NCI-H2196 treated with DMSO at 0.1 percent for 48 hours (cell line): ENCODE data around the gene MRPL19.
"Not testable (repeated sequence)": the region's sequence is repeated elsewhere in the genome, so short reads cannot be mapped to it uniquely, and the experiment has no call there.

ENCODE experiments used
- DNase-seq: peaks from one replicate; lab custom pipeline; 2025; ENCODE audit not compliant: unreplicated experiment; lab: John Stamatoyannopoulos, UW

MRPL19 gene

DNA sequence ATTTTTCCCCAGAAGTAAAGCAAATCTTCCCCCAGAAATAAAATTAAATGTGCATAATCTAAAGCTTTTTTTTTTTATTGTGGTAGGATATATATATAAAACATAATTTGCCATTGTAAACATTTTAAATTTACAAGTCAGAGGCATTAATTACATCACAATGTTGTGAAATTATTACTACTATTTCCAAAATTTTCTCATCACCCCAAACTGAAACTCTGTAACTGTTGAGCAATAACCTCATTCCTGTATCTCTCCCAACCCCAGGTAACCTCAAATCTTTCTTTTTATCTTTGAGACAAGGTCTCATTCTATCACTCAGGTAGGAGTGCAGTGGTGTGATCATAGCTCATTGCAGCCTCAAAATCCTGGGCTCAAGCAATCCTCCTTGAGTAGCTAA is 11.2 kb downstream of the MRPL19 start:
- no peak for DNase-seq

DNA sequence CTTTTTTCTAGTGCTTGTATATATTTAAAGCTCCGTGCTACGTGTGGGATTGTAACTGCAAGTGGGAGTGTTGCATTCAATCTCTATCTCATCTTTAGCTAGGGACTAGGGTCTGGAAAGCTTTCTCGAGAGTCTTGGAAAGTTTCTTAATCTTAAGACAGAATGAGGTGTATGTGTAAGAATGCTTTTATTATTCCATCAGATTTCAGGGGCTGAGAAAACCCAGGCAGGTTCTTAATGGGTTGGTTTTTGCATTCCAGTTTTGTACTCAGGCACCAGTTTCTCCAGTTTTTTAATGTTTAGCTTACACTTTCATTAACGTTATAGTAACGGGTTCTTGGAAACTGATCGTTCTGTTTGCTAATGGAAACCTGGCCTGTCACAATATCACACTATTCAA is 20.3 kb downstream of the MRPL19 start:
- no peak for DNase-seq

DNA sequence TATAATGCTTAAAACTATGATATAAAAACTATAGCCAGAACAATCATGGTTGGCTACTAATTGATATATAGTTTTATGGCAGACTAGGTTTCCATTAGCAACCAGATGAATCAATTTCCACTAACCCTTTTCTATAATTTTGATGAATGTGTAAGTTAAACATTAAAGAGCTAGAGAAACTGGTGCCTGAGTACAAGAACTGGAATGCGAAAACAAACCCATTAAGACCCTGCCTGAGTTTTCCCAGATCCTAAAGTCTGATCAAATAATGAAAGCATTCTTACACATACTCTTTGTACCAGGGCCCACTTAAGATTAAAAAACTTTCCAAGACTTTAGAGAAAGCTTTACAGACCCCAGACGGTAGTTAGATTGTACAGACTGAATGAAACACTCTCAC is 21.3 kb downstream of the MRPL19 start:
- no peak for DNase-seq

DNA sequence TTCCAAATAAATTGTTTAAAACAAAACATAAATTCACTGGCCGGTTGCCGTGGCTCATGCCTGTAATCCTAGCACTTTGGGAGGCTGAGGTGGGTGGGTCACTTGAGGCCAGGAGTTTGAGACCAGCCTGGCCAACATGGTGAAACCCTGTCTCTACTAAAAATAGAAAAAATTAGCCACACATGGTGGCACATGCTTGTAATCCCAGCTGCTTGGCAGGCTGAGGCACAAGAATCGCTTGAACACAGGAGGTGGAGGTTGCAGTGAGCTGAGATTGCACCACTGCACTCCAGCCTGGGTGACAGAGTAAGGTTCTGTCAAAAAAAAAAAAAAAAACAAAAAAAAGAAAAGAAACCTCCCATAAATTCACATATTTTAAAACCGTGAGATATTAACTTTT is 28.8 kb downstream of the MRPL19 start:
- DNase-seq: not testable (repeated sequence)

DNA sequence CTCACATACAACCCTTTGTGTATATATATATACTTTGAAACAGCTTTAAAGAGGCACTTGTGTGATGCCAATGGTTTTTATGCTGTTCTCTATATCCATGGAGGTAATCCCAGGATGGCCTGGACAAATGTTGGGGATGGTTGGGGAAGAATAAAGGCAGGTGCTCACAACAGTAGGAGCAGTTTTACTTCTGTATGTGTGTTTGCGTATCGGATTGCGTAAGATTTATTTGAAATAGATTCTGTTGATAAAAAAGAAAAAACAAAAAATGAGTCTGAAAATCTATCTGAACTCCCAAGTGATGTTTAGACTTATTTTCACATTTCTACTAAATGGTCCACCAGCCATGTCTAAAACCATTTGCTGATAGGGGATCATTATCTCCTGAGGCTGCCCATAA is 29.3 kb downstream of the MRPL19 start:
- DNase-seq: no peak

DNA sequence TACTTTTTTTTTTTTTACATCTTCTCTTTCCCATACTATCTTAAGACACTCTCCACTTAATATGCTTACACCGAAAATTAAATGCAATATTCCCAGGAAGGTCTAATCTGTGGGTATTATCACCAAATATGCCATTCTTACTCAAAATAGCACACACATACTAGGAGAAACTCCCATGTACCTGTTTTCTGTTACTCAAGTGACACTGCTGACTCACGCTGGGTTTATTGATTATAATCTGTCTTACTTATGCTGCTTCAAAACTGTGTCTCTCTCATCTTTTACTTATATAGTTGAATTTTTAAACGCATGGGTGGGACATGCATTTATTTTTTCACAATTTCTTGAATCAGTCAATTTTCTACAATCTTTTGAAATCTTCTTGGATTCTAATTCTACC is 29.9 kb downstream of the MRPL19 start:
- no peak for DNase-seq

DNA sequence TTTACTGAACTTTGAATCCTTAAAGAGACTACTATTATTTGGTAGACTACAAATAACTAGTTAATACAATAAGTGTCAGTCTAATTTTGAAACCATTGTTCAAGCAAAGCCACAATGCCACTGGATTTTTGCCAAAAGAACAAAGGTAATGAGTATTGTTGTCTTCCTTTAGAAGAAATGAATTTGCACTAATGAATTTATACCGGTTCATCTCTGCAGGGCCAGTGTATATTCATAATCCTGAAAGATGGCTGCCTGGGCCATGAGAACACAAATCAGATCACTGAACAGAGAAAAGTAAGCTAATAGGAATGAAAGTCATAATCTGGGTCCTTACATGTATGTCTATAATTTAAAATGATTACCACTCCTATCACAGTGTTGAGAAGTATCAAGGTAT is 33.0 kb downstream of the MRPL19 start:
- DNase-seq: no peak

DNA sequence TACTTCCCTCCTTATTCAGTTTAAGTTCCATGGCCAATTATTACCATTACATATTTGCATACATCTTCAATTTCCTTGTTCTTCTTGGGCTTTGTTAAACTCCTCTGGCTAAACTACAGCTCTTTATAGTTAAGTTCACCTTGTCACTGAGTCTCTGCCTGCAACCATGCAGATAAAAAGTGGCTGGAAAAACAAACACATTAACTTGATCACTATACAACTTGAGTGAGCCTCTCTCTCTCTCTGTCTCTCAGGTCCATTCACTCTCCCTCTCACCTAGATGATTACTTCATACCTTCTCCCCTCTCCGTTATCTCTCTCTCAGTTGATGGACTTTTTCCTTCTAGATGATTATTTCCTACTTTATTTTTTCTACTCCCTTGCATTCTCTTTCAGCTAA is 33.8 kb downstream of the MRPL19 start:
- DNase-seq: no peak

DNA sequence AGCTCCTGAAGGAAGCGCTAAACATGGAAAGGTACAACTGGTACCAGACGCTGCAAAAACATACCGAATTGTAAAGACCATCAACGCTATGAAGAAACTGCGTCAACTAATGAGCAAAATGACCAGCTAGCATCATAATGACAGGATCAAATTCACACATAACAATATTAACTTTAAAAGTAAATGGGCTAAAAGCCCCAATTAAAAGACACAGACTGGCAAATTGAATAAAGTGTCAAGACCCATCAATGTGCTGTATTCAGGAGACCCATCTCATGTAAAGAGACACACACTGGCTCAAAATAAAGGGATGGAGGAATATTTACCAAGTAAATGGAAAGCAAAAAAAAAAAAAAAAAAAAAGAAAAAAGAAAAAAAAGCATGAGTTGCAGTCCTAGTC is 36.8 kb downstream of the MRPL19 start:
- DNase-seq: not testable (repeated sequence)

DNA sequence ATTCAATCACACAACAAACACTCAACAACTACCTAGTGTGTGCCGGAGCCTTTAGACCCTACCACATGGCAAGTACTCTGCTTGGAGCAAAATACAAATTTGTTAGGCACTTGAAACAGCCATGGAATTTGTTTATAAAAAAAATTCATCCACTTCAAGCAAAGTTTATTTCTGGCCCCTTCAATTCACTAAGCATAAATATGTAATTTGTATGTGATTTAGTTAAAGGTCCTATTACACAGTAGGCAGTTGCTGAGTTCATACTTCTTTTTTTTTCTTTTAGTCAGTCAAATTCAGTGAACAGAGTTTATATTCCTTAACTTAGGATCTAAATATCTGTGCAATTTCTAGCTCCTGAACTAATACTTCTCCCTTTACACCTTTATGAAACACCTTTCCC is 41.6 kb downstream of the MRPL19 start:
- no peak for DNase-seq

DNA sequence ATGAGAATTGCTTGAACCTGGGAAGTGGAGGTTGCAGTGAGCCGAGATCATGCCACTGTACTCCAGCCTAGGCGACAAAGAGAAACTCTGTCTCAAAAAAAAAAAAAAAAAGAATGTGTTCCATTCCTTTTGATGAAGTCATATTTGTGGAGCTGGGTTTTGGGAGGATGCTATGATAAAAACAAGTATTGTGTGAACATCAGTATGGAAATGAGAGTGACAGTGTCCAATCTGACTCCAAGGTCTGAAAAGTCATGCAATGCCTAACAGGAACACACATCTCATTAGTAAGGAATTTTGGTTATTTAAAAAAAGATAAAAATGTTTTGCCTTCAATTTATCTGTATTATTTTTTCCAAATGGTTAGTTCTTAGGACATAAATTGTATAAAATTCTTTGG is 52.3 kb downstream of the MRPL19 start:
- no peak for DNase-seq

DNA sequence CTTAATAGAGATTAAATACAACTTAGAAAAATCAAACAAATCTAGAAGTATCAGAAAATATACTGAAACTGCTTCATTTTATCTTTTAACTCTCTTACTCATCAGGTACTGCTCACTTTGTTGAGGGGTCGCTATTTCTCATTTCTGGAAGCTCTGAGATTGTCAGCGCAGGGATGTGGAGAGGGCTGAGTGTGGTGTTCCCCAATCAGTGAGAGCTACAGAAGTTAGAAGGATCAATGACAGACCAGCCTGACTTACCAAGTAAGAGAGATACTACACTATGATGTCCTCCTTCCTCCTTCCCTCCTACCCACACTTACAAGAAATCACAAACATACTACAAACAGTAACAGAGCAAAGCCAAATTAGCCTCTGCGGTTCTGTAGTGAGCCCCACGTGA is 56.0 kb downstream of the MRPL19 start:
- no peak for DNase-seq

DNA sequence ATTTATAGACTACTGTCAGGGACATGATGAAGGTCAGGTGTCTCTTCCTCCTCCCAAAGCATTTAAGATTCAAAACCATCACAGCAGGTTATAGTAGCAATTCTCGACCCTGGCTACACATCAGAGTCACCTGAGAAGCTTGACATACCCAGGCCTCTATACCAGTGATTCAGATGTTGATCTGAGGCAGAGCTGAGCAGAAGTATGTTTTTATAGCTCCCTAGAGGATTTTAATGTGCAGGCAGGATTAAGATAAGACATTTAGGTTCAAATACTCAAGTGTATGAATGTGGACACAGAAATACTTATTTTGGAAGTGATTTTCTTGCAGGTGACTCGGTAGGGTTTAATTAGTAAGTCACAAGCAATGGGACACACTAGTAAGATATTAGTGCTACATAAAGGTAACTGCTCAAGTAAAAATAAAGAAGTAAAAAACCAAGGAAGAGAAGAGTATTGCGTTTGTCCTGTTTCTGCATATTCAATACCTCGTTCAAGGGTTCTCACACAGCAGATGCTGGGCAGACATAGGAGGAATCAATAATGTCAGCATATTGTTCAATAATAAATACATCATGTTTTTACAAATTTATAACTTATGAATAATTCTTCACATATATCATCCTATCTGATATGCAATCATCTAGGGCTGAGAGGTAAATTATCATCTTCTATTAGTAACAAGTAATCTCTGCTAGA is 57.2 kb downstream of the MRPL19 start:
- no peak for DNase-seq

DNA sequence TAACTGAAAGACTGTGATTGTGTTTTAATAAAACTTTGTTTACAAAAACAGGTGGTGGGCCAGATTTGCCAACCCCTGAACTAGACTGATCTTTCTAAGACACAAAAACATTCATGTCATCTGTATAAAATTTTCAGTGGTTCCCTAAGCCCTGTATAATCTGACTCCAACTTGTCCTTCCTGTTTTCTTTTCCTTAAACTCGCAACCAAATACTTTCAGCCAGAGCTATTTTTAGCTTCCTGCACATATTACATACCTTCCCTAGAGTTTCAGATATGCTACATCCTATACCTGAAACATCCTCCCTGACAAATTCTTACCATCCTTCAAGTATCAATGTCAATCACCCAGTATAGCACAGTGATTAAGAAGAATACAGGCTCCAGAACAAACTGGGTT is 59.3 kb downstream of the MRPL19 start:
- no peak for DNase-seq

DNA sequence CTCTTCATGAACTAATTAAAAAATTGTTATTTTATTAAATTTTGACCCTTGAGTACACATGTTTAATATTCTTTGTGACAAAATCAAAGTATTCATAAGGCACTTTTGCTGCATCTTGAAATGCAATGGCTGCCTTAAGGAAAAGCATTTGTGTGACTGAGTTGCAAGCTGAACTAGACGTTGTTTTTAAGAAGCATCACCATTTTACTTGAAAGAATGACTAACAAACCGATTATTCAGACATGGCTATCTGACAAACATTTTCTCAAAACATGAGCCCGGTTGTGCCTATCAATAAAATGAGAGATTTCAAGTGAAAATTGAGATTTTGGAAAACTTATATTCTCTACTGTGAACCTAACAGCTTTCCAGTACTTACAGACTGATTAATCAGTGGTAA is 61.3 kb downstream of the MRPL19 start:
- DNase-seq: no peak

DNA sequence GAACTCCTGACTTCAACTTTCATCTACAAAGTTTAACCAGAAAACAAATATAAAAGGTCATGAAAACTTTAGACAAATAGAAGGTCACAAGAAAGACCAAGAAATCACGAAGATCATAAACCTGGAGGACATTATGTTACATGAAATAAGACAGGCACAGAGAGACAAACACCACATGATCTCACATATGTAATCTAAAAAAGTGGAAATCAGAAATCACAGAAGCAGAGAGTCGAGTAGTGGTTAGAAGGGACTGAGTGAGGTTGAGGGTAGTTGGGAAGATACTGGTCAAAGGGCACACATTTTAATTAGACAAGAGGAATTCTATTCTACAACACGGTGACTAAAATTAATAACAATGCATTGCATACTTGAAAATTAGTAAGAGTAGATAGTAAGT is 62.7 kb downstream of the MRPL19 start:
- DNase-seq: no peak

DNA sequence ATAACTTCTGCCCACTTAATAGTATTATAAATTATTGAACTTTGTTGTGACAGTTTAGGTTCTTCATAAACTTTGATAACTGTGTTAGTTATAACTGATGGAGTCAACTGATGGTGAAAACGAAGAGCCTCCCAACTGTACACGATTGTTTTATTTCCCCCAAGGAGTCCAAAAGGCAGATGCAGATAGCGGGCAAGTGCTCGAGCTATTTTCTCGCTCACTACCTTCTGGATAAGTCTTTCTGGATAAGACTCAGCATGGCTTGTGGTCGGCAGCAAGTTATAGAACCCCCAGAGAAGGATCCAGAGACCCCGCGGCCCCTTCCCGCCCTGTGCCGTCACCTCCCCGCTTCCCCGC is 63.6 kb downstream of the MRPL19 start:
- DNase-seq: no peak

DNA sequence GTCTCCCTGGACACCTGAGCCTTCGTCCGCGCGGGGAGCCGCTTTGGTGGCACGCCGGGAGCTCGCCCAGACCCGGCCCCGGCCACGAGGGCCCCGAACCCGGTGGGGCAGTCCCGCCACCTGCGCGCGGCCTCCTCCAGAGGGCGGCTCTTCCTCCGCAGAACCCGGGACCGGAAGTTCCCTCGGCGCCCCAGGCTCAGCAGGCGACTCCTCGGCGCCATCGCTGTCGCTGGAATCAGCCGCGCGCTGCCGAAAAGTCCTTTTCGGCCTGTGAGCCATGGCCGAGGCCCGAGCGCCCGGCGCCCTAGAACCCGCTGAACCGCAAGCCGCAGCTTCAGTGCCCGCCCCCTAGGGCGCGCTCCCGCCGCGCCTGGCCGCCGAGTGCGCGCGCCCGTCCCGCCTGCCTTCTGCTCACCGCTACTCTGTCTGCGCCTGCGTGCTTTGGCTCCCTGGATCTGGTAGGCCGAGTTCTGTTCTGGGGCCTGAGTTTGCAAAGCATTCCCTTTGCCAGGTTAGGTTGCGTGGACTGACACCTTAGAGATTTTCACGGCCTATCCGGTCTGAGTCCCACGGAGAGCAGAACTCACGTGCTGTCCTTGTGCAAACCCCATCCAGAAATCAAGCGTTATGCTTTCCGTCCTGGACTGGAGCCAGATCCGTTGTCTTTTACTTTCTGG is 64.1 kb downstream of the MRPL19 start, which contains the start of gene GCFC2:
Gene GCFC2 (minus strand): TSS at position 339 of the 677 bp plus-strand sequence. CDS start 60 bp downstream, at position 279.
- DNase-seq: peak; percentile 59

DNA sequence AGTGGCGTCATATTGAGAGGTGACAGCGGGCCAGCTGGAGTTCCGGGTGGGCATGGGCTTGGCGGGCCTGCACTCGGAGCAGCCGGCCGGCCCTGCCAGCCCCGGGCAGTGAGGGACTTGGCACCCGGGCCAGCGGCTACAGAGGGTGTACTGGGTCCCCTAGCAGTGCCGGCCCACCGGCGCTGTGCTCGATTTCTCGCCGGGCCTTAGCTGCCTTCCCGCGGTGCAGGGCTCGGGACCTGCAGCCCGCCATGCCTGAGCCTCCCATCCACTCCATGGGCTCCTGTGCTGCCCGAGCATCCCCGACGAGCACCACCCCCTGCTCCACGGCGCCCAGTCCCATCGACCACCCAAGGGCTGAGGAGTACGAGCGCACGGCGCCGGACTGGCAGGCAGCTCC is 65.0 kb downstream of the MRPL19 start:
- DNase-seq: not testable (repeated sequence)

DNA sequence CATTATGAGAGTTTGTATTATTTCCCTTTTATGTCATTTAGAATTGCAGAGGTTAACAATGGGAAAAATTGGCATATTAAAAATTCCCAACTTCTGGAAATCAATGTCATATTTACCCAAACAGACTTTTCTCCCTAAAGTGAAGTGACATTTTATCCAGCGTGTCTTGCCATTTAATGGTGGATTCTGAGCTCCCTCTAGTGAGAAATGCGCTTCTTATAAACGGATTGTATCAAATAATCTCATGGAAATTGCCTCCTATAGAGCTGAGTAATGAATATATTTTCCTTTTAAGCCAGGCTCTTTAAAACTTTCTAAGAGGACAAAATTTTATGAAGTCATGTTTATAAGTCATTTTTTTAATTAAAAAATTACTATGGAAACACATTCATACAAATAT is 69.8 kb downstream of the MRPL19 start:
- DNase-seq: no peak

DNA sequence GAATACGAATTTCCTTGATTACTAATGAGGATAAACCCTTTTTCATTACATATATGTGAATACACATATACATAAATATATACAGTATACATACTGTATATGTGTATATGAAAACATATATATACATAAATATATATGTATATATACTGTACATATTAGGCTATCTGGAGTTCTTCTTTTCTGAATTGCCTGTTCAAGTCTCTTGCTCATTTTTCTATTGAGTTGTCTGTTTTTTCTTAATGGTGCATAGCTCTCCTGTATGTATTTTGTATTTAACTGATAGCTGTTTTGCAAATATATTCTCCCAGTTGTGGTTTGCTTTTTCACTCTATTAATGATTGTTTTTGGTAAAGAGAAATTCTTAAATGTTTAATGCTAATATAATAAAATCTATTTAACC is 73.0 kb downstream of the MRPL19 start:
- DNase-seq: no peak

DNA sequence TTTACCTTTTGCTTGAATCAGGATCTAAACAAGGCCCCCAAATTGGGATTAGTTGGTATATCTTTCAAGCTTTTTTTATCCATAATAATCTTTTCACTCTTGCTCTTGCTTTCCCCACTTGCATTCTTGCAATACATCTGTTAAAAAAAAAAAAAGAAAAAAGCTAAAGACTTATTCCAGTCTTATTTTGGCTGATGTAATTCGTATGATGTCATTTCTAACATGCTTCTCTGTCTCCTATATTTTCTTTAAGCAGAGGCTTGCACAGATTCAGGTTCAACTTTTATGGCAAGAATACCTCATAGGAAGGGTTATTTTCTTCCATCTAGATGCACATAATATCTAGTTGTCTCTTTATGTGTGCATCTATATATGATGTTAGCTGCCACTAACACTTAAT is 73.9 kb downstream of the MRPL19 start:
- DNase-seq: no peak

DNA sequence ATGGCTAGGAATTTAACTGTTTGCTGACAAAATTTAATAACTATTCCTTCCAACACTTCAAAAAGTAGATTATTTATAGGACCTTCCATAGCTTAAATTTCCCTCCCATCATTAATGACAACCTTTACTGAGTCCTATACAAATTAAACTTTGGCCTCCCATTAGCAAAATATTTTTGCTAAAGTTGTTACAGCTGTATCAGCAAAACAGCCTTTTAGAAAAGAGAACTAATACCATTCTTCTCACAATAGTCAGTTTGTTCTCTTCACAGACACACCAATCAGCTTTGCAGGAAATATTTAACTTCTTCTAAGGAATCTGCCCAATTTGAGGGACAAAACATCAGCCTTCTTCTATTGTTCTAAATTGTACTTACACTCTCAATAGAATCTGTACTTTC is 76.1 kb downstream of the MRPL19 start:
- DNase-seq: no peak
